GM20000 (cell line): ENCODE results near the gene ZNF423.

Experiments
- DNase-seq: peaks from one replicate; pipeline ENCODE4 v3.0.0; 2012; ENCODE audit warnings: low spot score
- TF ChIP-seq, protein P1 (sequence below): IDR thresholded peaks from 2 replicates; pipeline ENCODE4 v1.5.1; 2012; ENCODE audit warnings: mild to moderate bottlenecking, control low read depth; ENCODE audit errors: extremely low read depth, missing control alignments

The ZNF423 gene

DNA sequence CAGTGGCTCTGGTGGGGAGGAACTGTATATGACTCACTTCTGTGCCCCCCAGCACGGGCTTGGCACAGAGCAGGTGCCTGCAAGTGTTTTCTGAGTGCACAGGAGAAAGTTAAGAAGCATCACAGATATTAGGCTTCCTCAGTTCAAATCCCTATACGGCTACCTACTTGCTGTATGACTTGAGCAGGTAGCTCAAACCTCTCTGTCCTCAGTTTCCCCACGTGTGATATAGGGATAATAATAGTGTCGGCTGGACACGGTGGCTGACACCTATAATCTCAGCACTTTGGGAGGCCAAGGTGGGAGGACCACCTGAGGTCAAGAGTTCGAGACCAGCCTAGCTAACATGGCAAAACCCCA is 386.6 kb downstream of the ZNF423 start:
- DNase-seq = no peak

GRCh38 chr16:49468611-49469310 is 387.2 kb downstream of the ZNF423 start:
- DNase-seq = no peak
- TF ChIP-seq, protein P1, sequence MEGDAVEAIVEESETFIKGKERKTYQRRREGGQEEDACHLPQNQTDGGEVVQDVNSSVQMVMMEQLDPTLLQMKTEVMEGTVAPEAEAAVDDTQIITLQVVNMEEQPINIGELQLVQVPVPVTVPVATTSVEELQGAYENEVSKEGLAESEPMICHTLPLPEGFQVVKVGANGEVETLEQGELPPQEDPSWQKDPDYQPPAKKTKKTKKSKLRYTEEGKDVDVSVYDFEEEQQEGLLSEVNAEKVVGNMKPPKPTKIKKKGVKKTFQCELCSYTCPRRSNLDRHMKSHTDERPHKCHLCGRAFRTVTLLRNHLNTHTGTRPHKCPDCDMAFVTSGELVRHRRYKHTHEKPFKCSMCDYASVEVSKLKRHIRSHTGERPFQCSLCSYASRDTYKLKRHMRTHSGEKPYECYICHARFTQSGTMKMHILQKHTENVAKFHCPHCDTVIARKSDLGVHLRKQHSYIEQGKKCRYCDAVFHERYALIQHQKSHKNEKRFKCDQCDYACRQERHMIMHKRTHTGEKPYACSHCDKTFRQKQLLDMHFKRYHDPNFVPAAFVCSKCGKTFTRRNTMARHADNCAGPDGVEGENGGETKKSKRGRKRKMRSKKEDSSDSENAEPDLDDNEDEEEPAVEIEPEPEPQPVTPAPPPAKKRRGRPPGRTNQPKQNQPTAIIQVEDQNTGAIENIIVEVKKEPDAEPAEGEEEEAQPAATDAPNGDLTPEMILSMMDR = no peak

More for the DNA sequence above, 386.6 kb downstream of the ZNF423 start:
- TF ChIP-seq, protein P1 = no peak

DNA sequence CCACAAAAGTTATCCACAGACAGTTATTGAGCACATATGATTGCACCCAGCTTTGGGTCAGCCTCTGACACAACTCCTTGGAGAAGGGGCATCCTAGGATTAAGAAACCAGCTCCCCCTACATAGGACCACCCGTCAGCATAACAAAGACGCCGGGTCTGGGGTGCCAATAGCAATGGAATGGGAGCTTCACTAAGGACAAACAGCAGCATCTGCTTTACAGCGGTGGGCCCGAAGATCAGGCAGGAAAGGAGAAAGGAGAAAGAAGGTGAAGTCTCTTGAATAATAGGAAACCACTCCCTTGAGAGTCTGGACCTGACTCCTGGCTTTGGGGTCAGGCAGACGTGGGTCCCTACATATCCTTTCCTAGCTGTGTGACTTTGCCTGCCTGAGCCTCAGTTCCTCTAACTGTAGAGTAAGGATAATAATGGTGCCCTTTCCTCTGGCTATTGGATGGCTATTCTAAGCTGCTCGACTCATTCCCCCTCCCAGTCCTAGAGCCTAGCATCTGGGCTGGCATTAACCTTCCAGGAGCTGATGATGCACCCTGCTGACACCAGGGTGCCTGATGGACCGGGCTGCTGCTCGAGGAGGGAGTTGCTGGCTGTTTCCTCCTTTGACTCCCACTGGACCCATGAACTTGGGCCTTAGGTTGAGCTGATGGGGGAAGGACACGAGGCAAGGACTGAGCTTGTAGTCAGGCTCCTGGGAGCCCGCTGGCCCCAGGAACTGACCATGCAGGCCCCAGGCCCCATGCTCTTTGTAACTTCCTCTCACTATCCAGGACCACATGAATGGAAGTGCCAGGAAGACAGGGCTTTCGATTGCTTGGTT is 388.2 kb downstream of the ZNF423 start:
- no peak for DNase-seq
- TF ChIP-seq, protein P1 = no peak

DNA sequence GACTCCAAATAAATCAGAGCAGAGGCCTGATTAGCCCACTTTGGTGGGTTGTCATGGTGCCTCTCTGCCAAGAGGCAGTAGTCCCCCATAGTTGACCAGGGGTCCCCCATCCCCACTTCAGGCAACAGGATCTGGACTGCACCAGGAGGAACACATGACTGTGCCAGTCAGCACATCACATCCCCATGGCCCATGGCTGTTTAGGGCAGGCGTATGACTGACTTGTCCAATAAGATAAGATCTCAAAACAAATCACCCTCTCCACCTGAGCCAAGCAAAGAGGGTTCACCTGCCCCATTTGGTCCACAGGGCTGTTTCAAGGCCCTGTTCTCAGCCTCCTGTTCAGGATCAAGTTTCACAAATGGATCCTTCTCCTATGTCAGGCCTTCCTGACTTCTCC is 389.0 kb downstream of the ZNF423 start:
- TF ChIP-seq, protein P1 = no peak

GRCh38 chr16:49466529-49466831 is 389.4 kb downstream of the ZNF423 start:
- TF ChIP-seq, protein P1 = no peak
- no peak for DNase-seq

More for the DNA sequence above, 389.0 kb downstream of the ZNF423 start:
- DNase-seq = no peak

DNA sequence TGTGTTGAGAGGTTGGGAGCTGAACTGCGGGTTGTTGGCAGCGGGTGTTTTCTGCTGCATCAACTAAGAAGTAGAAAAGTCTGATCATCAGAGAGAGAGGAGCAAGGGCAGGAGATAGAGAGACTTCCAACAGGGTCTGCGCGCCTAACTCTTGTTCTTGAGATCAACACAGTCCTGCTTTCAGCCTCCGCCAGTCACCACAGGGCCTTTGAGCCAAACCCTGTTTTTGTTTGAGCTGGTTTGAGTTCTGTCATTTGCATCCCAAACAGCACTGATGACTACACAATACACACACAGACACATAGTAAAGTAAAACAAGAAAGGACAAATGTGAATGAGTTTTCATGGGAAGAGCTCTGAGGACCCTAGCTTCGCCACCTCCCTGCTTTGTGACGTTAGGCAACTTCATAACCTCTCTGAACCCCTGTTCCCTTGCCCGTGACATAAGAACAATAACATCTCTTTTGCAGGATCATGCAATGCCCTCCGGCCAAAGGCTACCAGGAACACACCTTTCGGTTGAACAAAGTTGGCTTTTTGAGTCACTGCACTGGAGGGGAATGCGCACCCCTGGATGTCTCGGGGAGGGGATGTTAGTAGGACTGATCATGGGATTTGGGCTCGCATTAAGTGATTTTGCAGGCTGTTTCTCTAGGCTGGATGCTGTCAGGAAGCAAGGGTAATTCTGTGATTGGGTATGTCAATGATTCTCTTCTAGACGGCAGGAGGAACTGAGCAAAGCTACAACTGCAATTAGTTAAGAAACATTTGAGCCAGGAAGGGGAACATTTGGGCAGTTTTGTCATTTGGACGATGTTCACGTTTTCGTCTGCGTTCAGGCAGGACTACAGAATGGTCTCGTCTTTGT is 390.0 kb downstream of the ZNF423 start:
- no peak for DNase-seq
- TF ChIP-seq, protein P1 = no peak
